NCI-H446 treated with DMSO at 0.1 percent for 48 hours (cell line): Measurements from ENCODE around the gene NGDN.

Experiments used
- DNase-seq: peaks from one replicate; lab custom pipeline; 2025; lab: John Stamatoyannopoulos, UW

NGDN gene

GRCh38 chr14:23521785-23522640 lies 52.5 kb downstream of the NGDN start:
- DNase-seq = no peak

- no peak for DNase-seq
Observed at GRCh38 chr14:23522643-23523198, 53.2 kb downstream of the NGDN start.

- no peak for DNase-seq
Observed at GRCh38 chr14:23523229-23524016, 53.9 kb downstream of the NGDN start.

- no peak for DNase-seq
Observed at GRCh38 chr14:23524954-23525353, 55.5 kb downstream of the NGDN start.

GRCh38 chr14:23525611-23526010 lies 56.1 kb downstream of the NGDN start:
- no peak for DNase-seq
